HG03342 (cell line): ENCODE results near the gene TSEN2.

ENCODE experiments used
- ATAC-seq: cut with Tn5 transposase; IDR thresholded peaks from one replicate; pipeline ENCODE4 v1.9.1; 2021; ENCODE audit warnings: mild to moderate bottlenecking, moderate library complexity; ENCODE audit not compliant: unreplicated experiment

The TSEN2 gene

GRCh38 chr3:12582730-12583129 lies 98.5 kb downstream of the TSEN2 start:
- ATAC-seq = no peak
